Gastrocnemius medialis (tissue), 4 donors: ENCODE measurements around the gene ZNF761. TPM values are rescaled to one million over a fixed set of nuclear protein-coding genes. Genes with fewer than 3 reads are reported as not detected.
A peak's percentile ranks its signal among the peaks of the same experiment; 100 is the strongest.

Source experiments
- ATAC-seq, 2 donors: fragments of 150-250 bp; one replicate each; pipeline ENCODE4 v1.9.1; 2016
- DNase-seq, 2 donors: peaks; one replicate each; pipeline ENCODE4 v3.0.0-alpha.2; 2019
- H3K27ac ChIP-seq, 4 donors: fragments of 200-600 bp; sonication (generic); 1 replicate in 1 of 4; 2 replicates in 3 of 4; pipeline ENCODE4 v1.5.1; 2016 to 2018; ENCODE audit warnings: mild to moderate bottlenecking in 2 of 4, moderate library complexity in 1 of 4
- H3K27me3 ChIP-seq, 3 donors: fragments of 200-600 bp; sonication (generic) in 2 of 3; 1 replicate in 1 of 3; 2 replicates in 2 of 3; pipeline versions ENCODE4 v1.5.1 to v1.6.0; 2016 to 2019; ENCODE audit warnings: mild to moderate bottlenecking in 1 of 3, moderate library complexity in 1 of 3
- H3K36me3 ChIP-seq, 2 donors: fragments of 200-600 bp; sonication (generic) in 1 of 2; one replicate each; pipeline ENCODE4 v1.5.1; 2017 to 2018
- H3K4me1 ChIP-seq, 2 donors: fragments of 200-600 bp; sonication (generic) in 1 of 2; one replicate each; pipeline ENCODE4 v1.5.1; 2016 to 2017; ENCODE audit warnings: mild to moderate bottlenecking in 2 of 2
- H3K4me3 ChIP-seq, 4 donors: fragments of 200-600 bp; sonication (generic) in 3 of 4; 1 replicate in 1 of 4; 2 replicates in 3 of 4; pipeline ENCODE4 v1.5.1; 2016 to 2019; ENCODE audit warnings: mild to moderate bottlenecking in 2 of 4
- H3K9me3 ChIP-seq, 3 donors: fragments of 200-600 bp; sonication (generic) in 2 of 3; 1 replicate in 1 of 3; 2 replicates in 2 of 3; pipeline ENCODE4 v1.5.1; 2016 to 2019
- POLR2A ChIP-seq, 2 donors: fragments of 450-650 bp; IDR thresholded peaks; one replicate each; pipeline ENCODE4 v1.6.1; 2017; ENCODE audit warnings: antibody characterized with exemption in 2 of 2, mild to moderate bottlenecking in 2 of 2, moderate library complexity in 2 of 2
- in situ Hi-C, 4 donors: fragments of 200-750 bp; cut with MboI; loops; one replicate each; pipeline versions ENCODE4 v1.15.0 to v1.8.0; 2017; ENCODE audit warnings: low sequenced_read_pairs in 4 of 4
- intact Hi-C: fragments of 100-400 bp; cut with DNase I; formaldehyde crosslinking; loops from one replicate; pipeline ENCODE4 v1.15.1; 2023; ENCODE audit warnings: low total_unique reads
- total RNA-seq, 4 donors: library from RNA; depleted of rRNA; stranded (reverse); fragments of >200 nt; gene quantifications; one replicate each; pipeline versions ENCODE4 v1.1.0 to v1.2.3, GENCODE V29; 2016
- TF ChIP-seq, protein P1 (sequence below), 5 experiments: fragments of 450-650 bp in 3 of 5; fragments of 200-600 bp in 2 of 5; sonication (generic) in 2 of 5; IDR thresholded peaks in 4 of 5; conservative IDR thresholded peaks in 1 of 5; 1 replicate in 4 of 5; 2 replicates in 1 of 5; pipeline ENCODE4 v1.5.1; 2016 to 2019; ENCODE audit warnings: antibody characterized with exemption in 5 of 5, mild to moderate bottlenecking in 3 of 5, moderate library complexity in 3 of 5

The ZNF761 gene
- total RNA-seq, 4 donors from 2014 or later = 3.7 to 7.0 (median 4.1) TPM

DNA sequence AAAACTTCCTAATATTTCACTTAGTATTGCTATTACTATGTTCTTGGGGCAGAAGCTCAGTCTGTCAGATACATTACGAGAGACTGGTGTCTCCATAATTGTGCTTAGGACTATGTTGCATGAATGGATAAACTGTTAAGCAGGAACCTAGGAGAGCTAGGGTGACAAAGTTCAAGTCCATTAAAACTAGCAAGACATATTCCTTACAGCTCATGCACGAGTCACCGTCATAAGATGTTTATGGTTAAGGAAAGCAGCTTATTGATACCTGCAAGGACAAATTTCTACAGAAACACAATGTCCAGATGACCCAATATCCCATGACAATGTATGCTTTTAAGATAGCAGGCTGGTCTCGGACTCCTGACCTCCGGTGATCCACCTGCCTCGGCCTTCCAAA lies 30.1 kb downstream of the ZNF761 start:
- H3K27ac ChIP-seq = no peak overlapping the region
- TF ChIP-seq, protein P1, sequence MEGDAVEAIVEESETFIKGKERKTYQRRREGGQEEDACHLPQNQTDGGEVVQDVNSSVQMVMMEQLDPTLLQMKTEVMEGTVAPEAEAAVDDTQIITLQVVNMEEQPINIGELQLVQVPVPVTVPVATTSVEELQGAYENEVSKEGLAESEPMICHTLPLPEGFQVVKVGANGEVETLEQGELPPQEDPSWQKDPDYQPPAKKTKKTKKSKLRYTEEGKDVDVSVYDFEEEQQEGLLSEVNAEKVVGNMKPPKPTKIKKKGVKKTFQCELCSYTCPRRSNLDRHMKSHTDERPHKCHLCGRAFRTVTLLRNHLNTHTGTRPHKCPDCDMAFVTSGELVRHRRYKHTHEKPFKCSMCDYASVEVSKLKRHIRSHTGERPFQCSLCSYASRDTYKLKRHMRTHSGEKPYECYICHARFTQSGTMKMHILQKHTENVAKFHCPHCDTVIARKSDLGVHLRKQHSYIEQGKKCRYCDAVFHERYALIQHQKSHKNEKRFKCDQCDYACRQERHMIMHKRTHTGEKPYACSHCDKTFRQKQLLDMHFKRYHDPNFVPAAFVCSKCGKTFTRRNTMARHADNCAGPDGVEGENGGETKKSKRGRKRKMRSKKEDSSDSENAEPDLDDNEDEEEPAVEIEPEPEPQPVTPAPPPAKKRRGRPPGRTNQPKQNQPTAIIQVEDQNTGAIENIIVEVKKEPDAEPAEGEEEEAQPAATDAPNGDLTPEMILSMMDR (IDR thresholded peaks at IDR 0.05 in 4 of 5, conservative IDR thresholded peaks at IDR 0.05 in 1 of 5) = no peak
- no peak for TF ChIP-seq POLR2A (IDR thresholded peaks at IDR 0.05)
- peaks cover 0 to 14% of the 10 kb centered on the region in 2 donors for H3K36me3 ChIP-seq
- DNase-seq (no peak), ATAC-seq (no peak)
- in situ Hi-C loops (no loop called here), intact Hi-C loops (loop anchor here (10.0 kb wide), 2 partner anchors 127 to 267 kb away; partner anchors contain the start of genes ZNF665 and ZNF845)
- peaks cover 0 to 2% of the 10 kb centered on the region in 2 donors for H3K4me1 ChIP-seq
- peaks cover 3 to 31% (median 4%) of the 10 kb centered on the region in 3 donors for H3K27me3 ChIP-seq
- peaks cover 0 to 8% (median 7%) of the 10 kb centered on the region in 3 donors for H3K9me3 ChIP-seq
- H3K4me3 ChIP-seq = no peak overlapping the region

DNA sequence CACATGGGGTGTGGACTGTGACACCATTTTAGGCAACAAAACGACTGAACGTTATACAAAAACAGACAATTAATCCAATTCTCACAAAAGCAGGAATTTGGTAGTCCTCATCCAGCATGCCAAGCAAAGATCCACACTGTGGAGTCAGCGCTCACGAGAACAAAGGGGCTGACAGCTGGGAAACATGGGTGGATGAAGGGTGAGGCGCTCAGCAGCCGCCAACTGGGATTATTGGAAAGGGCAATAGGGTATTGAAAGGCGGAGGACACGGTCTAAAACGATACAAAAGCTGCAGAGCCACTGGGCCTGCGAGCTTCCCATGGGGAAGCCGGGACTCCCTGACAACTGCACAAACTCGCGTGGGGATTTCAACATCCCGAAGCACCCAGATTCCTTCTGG lies 31.1 kb downstream of the ZNF761 start:
- intact Hi-C loops (loop anchor here (10.0 kb wide), 2 partner anchors 128 to 268 kb away; partner anchors contain the start of genes ZNF665 and ZNF845), in situ Hi-C loops (no loop called here)
- H3K4me1 ChIP-seq = peaks cover 0 to 6% of the 10 kb centered on the region in 2 donors
- peaks cover 3 to 33% (median 4%) of the 10 kb centered on the region in 3 donors for H3K27me3 ChIP-seq
- H3K9me3 ChIP-seq = no peaks in the 10 kb centered on the region
- ATAC-seq (no peak), DNase-seq (no peak)
- peaks cover 0 to 5% of the 10 kb centered on the region in 2 donors for H3K36me3 ChIP-seq
- TF ChIP-seq POLR2A (IDR thresholded peaks at IDR 0.05) = no peak
- TF ChIP-seq, protein P1 (IDR thresholded peaks at IDR 0.05 in 4 of 5, conservative IDR thresholded peaks at IDR 0.05 in 1 of 5) = no peak
- H3K4me3 ChIP-seq = no peak overlapping the region
- H3K27ac ChIP-seq = no peak overlapping the region

DNA sequence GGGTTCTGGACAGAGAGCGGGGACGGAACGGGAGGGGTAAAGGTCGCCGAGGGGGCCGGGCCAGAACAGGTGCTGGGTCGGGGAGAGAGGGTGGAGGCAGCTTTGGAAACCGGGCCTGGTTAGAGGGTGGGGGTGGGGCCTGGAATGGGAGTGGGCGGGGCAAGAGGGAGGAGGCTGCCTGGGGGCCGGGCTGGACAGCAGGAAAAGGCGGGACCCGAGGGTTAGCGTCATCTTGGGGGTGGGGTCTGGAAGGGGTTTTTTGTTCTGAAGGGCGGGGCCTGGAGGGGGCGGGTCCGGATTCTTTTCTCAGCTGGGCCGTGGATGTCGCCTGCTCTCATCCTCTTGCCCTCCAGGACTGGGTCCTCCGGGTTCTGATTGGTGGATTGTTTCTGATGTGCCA lies 31.5 kb downstream of the ZNF761 start:
- intact Hi-C loops = loop anchor here (10.0 kb wide), 2 partner anchors 128 to 268 kb away; partner anchors contain the start of genes ZNF665 and ZNF845
- peak in 1 of 2 donors; percentile 21 for ATAC-seq

DNA sequence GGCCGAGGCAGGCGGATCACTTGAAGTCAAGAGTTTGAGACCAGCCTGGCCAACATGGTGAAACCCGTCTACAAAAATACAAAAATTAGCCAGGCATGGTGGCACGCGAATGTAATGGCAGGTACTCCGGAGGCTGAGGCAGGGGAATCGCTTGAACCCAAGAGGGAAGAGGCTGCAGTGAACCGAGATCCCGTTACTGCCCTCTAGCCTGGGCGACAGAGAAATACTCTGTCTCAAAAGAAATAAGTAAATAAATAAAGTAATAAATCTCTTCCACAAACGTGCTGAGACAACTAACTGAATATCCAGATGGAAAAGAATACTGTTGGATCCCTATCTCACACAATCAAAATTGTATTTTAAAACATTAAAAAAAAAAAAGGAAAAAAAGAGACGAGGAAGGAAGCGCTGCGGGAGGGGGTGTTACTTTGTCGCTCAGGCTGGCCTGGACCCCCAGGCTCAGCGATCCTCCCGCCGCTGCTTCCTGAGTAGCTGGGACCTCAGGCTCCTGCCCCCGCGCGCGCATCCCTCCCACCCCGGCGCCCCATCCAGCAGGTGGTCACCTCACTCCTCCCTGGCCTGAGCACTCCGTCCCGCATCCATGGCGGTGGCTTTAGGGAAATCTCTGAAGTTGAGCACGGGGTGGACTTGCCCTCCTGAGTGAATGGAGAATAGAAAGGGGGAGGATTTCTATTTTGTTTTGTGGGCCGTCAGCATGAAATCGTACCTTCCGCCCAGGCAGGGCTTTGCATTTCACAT lies 35.1 kb downstream of the ZNF761 start:
- intact Hi-C loops (loop anchor here (1.0 to 10.0 kb wide), 3 partner anchors 36 to 272 kb away; partner anchors contain the start of genes ZNF665, ZNF761 and ZNF845), in situ Hi-C loops (no loop called here)
- ATAC-seq (no peak), DNase-seq (no peak)
- Histone ChIP-seq H3K36me3 (no peaks in the 10 kb centered on the region), H3K4me3 (peak overlapping the region; percentile 64 to 80 (median 74)), H3K27me3 (peaks cover 3 to 33% (median 4%) of the 10 kb centered on the region in 3 donors), H3K27ac (peak overlapping the region in 3 of 4 donors; percentile 45 to 67 (median 49)), H3K4me1 (peaks cover 0 to 10% of the 10 kb centered on the region in 2 donors), H3K9me3 (no peaks in the 10 kb centered on the region)
- TF ChIP-seq, protein P1 (IDR thresholded peaks at IDR 0.05 in 4 of 5, conservative IDR thresholded peaks at IDR 0.05 in 1 of 5) = no peak
- no peak for TF ChIP-seq POLR2A (IDR thresholded peaks at IDR 0.05)

More for the DNA sequence above, 31.5 kb downstream of the ZNF761 start:
- H3K36me3 ChIP-seq = peaks cover 0 to under 1% of the 10 kb centered on the region in 2 donors
- H3K27ac ChIP-seq = no peak overlapping the region
- DNase-seq = peak in 1 of 2 donors; percentile 9
- peaks cover 3 to 33% (median 4%) of the 10 kb centered on the region in 3 donors for H3K27me3 ChIP-seq
- H3K4me3 ChIP-seq = no peak overlapping the region
- in situ Hi-C loops = no loop called here
- H3K4me1 ChIP-seq = peaks cover 0 to 9% of the 10 kb centered on the region in 2 donors
- no peak for TF ChIP-seq POLR2A (IDR thresholded peaks at IDR 0.05)
- TF ChIP-seq, protein P1 (IDR thresholded peaks at IDR 0.05 in 4 of 5, conservative IDR thresholded peaks at IDR 0.05 in 1 of 5) = no peak
- H3K9me3 ChIP-seq = no peaks in the 10 kb centered on the region
